OCI-LY7 (cell line): ENCODE measurements around the gene ABI3.

ENCODE experiments used
- CTCF ChIP-seq: fragments of 200-600 bp; sonication (generic); conservative IDR thresholded peaks from 2 replicates; pipeline ENCODE4 v1.5.1; 2014; ENCODE audit warnings: mild to moderate bottlenecking, antibody characterized with exemption, low read length, moderate library complexity, mixed read lengths
- EZH2phosphoT487 ChIP-seq: fragments of 200-600 bp; sonication (generic); IDR thresholded peaks from 2 replicates; pipeline ENCODE4 v1.6.1; 2018; ENCODE audit warnings: low read depth, borderline replicate concordance, mild to moderate bottlenecking, mixed run types, antibody characterized with exemption, low read length, moderate library complexity, mixed read lengths

GRCh38 chr17:49234509-49235080 lies 24.1 kb downstream of the ABI3 start:
- TF ChIP-seq CTCF (no peak), EZH2phosphoT487 (no peak)
